ENCODE data around the gene MOV10L1.
"Not testable (repeated sequence)": the region's sequence is repeated elsewhere in the genome, so short reads cannot be mapped to it uniquely, and the experiment has no call there.

The MOV10L1 gene

DNA sequence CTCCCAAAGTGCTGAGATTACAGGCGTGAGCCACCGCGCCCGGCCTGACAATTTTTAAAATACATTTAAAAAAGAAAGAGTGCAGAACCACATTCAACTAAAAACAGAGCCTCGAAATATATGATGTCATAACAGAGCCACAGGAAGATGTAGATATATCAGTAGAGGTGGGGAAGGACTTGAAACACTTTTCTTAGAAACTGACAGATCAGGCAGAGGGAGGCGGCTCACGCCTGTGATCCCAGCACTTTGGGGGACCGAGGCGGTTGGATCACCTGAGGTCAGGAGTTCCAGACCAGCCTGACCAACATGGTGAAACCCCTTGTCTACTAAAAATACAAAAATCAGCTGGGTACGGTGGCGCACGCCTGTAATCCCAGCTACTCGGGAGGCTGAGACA lies 11.6 kb upstream of the MOV10L1 start:
- DNase-seq (ENCODE audit: low spot score), result no peak

DNA sequence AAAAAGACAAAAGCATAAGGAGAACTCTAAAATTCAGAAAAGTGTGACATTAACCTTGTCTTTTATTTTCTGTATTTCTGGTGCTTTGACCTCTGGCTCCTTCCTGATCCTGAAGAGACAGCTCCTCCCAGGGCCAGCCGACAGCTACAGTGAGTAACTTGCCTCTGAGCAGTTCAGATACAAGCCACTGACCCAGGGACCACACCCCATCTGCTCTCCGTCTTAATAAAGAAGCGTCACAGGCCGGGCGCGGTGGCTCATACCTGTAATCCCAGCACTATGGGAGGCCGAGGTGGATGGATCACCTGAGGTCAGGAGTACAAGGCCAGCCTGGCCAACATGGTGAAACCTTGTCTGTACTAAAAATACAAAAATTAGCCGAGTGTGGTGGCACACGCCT lies 11.0 kb upstream of the MOV10L1 start:
- DNase-seq (ENCODE audit: low spot score), result no peak

DNA sequence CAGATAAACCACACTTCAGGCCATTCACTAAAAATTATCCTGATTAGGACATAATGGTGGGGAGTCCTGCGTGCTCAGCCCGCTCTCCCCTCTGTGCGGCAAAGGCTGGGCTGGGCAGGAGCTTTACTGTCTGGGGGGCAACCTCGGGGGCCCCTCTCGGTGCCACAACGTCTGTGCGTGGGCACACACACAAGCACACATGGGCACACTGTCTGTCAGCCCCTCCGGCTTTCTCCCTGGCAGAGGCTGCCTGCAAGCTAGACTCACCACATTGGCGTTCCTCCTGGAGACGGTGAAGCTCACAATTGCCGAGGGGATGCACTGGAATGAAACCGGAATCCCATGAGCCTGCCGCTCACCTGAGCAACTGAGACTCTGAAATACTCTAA lies 9.7 kb upstream of the MOV10L1 start:
- no peak for DNase-seq (ENCODE audit: low spot score)

DNA sequence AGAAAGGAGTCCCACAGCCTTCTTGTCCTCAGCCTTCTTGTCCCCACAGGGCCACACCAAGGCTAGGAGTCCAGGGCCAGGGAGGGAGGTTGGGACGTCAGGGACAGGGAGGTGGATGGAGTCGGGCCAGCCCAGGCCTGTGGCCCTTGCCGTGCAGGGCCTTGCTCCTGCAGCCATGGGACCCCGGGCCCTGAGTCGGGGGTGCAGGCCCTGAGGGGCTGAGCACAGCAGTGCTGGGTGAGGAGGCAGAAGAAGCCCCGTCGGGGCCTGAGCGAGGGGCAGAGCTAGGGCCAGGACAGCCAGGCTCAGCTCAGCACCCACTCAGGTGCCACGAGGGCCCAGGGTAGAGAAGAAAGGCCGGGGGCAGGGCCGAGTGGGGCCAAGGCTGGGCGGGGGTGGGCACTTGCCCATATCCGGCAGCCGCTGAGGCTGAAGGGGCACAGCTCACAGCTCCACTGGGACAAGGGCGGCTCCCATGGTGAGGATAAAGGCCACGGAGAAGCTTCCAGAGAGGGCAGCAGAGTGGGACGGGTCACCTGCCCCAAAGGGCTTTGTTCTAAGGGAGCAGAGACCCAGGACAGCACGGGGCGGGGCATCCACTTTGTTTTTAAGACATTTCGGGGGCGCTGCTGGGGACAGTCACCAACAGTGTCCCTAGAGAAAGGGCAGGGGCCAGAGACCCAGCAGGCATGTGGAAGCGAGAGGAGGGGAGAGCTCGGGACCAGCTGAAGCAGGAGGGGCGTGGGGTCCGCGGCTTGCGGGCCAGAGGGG lies 8.2 kb upstream of the MOV10L1 start:
- no peak for DNase-seq (ENCODE audit: low spot score)

DNA sequence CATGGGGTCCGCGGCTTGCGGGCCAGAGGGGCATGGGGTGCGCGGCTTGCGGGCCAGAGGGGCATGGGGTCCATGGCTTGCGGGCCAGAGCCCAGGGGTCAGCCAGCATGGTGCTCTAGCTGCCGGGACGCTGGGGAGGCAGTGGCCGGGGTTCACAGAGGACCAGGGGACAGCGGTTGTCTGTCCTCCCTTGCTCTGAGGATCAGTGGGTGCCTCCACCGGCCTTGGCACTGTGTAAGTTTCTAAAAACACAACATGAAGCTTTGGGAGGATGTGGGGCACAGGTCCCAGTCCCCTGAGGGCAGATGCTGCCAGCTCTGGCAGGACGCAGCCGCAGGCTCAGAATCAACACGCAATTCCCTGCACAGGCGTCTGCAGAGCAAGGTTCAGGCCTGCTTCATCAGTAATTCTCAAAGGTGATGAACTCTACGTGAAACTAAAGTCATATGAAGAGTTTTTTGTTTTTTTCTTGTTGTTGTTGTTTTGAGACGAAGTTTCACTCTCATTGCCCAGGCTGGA lies 7.5 kb upstream of the MOV10L1 start:
- DNase-seq (ENCODE audit: low spot score), result no peak

DNA sequence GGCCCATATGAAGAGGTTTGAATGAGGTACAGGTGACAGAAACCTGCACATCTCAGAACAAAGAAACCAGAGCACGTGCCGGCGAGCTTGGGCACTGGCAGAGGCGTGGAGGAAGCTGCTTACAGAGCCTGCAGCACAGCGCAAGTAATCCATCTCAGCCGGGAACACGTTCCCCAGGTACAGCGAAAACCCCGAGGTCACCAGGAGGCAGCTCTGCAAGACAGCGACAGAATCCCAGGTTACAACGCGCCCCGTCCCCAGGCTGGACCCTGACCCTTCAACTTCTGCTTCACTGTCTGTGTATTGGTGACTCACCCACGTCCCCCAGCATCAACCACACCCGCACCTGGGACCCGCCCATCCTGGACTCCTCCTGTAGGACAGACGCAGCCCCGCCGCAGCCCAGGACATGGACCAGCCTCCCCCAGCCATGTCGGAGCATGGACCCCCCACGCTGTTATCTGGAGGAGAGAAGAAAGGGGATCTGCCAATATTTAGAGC lies 6.8 kb upstream of the MOV10L1 start:
- DNase-seq (ENCODE audit: low spot score), result peak; percentile 18

DNA sequence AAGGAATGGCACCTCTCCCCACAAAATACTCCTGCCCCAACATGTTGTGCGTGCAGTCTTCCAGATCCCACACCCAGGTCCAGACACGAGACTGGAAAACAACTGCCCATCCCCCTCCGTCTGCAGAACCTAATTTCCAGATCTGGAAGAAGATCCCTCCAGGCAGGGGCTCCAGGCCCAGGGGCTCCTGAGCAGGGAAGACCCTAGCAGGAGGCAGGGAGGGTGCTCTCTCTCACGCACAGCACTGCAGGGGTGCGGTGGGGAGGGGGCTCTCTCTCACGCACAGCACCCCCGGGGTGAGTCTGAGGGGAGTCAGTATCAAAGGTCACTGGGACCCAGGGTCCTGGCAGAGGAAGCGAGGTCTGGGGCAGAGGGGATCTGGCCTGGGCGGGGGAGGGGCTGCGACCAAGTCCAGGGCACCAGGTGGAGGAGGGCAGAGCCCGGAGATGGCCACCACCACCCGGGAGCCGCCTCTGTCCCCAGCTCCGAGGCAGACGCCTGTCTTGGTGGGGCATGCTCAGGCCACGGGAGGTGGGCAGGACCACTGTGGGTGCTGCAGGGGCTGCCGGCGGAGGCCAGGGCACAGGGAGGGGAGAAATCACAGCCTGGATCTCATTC lies 6.2 kb upstream of the MOV10L1 start:
- DNase-seq (ENCODE audit: low spot score), result no peak

DNA sequence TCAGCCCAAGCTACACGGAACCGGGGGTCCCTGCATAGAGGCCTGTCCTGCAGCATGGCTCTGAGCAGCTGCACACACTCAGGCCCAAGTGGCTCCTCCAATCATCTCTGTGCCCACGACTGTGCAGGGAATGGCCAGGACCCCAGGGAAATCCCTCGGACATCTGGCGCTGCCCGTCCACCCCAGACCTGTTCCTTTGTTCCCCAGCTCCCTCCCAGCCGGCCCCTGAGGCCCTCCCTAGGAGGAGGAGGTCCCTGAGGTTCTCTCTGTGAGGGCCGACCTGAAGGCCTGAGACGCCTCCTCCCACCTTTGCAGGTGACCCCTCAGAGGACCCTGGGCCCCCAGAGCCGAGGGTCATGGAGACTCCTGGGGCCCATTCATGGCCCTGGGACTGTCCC lies 5.7 kb upstream of the MOV10L1 start:
- no peak for DNase-seq (ENCODE audit: low spot score)

DNA sequence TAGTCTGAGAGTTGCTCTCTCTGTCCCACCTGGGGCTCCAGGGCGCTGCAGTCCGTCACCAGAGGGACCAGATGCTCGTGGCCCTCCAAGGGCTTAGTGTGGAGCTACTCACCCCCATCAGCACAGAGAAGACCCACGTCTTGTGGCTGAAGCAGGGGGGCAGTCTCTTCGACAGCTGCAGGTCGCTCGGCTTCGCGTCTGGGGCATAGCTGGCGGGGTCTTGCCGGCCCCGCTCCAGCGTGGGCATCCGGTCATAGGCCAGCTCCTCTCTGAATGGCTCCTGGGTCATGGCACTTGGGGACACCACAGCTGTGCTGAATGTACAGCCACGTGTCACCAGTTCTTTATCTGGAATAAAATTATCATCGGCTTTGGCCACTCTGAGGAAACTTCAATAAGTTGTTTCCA lies 5.2 kb upstream of the MOV10L1 start:
- DNase-seq (ENCODE audit: low spot score), result no peak

DNA sequence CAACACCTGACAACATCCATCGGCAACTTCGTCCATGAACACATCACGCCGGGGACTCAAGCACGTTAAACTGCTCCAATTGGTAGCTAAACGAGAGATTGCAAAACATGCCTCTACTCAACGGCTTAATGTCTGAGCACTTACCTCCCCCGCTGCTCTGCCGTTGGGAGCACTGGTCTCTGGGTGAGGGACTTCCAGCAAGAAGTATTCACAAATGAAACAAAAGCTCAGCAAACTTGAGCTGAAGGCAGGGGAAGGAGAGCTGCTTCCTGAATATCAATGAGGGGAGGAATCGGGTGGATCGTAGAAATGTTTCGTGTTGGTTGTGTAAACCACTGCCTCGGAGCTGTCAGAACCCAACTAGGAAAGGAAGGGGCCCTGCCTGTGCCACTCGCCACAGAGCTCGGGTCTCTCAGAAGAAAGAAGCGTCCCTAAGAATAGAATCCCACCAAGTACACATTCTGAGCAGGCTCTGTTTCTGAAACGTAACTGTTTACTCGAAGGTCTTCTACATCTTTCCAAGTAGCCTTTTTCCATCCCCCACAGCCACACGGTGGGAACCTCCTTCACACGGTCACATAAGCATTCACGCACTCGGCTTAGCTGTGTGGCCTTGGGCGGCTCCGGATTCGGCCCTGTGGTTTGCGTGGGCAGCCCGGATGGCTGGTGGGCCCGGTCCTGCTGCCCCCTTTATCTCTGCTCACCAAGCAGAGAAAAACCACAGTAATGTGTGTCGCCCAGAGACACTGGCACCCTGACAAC lies 4.4 kb upstream of the MOV10L1 start, which contains the start of gene MLC1:
TSS of gene MLC1 (minus strand) at position 216 of the 762 bp plus-strand sequence. CDS start 524 bp downstream, outside the sequence.
- no peak for DNase-seq (ENCODE audit: low spot score)

DNA sequence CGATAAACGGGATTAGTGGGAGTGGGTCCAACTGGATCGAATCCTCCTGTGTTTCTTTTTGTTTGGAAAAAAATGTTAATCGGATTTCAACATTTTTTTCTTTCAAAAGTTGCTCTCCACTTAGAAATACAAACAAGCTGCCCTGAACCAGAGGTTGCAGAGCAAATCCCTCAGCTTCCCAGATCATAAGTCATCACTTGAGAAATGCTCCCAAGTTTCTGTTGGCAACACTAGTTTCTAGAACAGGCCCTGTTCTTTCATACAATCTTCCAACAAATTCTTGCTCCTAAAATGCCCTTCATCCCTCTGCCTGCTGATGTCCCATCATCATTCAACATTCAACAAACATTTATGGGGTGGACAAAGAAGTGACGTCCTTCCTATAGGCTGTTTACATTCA lies 3.3 kb upstream of the MOV10L1 start:
- no peak for DNase-seq (ENCODE audit: low spot score)

DNA sequence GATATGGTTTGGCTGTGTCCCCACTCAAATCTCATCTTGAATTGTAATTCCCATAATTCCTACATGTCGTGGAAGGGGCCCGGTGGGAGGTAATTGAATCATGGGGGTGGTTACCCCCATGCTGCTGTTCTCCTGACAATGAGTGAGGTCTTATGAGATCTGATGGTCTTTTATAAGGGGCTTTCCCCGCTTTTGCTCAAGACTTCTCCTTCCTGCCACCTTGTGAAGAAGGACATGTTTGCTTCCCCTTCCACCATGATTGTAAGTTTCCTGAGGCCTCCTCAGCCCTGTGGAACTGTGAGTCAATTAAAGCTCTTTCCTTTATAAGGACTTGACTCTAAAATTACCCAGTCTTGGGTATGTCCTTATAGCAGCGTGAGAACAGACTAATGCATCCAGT lies 2.8 kb upstream of the MOV10L1 start:
- DNase-seq (ENCODE audit: low spot score), result not testable (repeated sequence)

DNA sequence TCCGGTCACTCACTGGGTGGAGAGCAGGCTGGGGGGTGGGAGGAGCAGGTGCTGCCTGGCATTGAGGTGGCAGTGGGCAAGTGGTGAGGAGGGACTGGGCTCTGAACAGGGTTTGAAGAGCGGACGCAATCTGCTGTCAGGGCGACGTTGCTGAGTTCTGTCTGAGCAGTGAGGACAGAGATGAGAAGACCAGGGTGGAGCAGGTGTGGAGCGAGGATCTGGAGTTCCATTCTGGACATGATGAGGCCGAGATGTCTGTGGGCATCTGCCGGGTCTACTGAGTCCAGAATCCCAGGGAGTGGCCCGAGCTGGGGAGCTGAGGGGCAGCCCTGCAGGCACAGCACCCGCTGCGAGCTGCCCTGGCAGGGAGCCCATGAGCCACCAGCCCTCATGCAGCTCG lies 2.2 kb upstream of the MOV10L1 start:
- DNase-seq (ENCODE audit: low spot score), result no peak

DNA sequence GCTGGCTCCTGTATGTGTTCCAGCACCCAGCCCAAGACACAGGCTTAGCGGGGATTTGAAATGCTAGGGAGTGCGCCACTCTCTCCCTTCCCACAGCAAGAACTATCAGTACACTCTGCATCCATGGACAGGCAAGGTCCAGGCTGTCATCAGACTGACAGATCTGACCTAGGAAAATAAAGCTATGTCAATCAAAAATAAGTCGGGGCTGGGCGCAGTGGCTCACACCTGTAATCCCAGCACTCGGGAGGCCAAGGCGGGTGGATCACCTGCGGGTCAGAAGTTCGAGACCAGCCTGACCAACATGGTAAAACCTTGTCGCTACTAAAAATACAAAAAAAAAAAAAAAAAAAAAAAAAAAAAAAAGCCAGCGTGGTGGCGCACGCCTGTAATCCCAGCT lies 1.7 kb upstream of the MOV10L1 start:
- no peak for DNase-seq (ENCODE audit: low spot score)

DNA sequence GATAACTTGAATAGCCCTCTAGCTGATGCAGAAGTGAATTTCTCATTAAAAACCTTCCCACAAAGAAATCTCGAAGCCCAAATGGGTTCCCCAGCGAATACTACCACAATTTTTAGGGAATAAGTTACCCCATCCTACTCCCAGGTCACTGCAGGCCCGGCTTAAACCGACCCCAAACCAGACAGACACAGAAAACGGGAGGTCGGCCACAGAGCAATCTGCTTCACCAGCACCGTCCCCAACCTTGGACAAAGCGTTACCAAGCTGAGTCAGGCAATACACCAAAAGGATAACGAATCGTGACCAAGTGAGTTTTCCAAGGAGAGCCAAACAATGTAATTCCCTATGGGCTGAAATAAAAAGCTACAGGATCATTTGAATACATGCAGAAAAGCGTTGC lies 575 bp upstream of the MOV10L1 start:
- DNase-seq (ENCODE audit: low spot score), result no peak

DNA sequence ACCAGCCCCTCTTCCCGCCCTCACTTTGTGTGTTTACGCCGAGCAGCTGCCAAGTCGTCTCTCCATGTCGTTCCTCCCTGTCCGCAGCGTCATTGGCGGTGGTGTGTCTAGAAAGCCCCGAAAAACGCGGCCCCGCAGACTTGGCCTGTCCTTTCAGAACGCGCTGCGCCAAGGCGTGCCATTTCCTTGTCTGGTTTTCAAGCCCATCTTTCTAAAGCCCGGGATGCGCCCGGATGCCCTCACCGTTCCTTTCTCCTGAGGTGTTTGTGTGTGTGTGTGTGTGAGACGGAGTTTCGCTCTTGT lies 557 bp downstream of the MOV10L1 start:
- no peak for DNase-seq (ENCODE audit: low spot score)

DNA sequence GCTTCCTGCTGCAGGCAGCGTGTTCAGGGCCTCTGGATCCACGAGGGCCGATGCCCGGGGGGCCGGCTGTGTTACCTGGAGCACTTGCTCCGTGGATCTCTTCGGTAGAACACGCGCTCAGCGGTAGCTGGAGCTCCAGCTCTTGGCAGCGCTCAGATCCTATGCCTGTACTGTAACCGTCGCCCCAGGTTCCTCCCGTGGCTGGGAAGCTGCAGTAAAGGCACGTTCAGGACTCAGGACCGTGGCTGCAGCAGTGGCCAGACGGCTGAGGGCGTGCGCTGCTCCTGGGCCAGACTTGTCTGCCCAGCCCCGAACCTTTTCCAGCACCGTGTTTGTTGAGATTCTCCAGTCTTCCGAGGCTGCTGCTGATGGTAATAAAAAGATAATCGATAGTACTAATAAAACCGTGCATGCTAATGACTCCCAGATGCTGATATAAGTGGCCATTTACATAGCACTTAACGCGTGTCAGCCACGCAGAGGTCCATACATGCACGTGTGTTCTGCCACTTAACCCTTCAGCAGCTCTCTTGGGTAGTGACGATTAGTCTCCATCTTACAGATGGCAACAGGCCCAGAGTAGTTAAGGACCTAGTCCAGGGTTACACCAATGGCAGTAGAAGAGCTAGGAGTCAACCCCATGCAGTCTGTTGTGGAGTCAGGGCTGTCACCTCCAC lies 1.4 kb downstream of the MOV10L1 start:
- no peak for DNase-seq (ENCODE audit: low spot score)

DNA sequence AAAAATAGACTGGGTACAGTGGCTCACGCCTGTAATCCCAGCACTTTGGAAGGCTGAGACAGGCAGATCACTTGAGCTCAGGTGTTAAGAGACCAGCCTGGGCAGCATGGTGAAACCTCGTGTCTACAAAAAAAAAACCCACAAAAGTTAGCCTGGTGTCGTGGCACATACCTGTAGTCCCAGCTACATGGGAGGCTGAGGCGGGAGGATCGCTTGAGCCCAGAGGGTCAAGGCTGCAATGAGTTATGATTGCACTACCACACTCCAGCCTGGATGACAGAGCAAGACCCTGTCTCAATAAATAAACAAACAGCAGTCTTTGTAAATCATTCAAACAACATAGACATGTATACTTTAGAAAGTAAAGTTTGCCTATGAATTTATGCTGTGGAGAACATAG lies 2.5 kb downstream of the MOV10L1 start:
- no peak for DNase-seq (ENCODE audit: low spot score)

DNA sequence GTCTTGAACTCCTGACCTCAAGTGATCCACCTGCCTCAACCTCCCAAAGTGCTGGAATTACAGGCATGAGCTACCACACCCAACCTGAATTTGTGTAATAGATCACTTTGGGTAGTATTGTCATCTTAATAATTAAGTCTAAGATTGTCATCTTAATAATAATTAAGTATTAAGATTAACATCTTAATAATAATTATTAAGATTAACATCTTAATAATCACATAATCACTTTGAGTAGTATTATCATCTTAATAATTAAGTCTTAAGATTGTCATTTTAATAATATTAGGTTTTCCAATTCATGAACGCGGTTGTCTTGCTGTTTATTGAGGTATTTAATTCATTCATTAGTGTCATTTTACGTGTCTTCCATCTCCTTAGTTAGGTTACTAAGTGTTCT lies 8.2 kb downstream of the MOV10L1 start:
- no peak for DNase-seq (ENCODE audit: low spot score)

DNA sequence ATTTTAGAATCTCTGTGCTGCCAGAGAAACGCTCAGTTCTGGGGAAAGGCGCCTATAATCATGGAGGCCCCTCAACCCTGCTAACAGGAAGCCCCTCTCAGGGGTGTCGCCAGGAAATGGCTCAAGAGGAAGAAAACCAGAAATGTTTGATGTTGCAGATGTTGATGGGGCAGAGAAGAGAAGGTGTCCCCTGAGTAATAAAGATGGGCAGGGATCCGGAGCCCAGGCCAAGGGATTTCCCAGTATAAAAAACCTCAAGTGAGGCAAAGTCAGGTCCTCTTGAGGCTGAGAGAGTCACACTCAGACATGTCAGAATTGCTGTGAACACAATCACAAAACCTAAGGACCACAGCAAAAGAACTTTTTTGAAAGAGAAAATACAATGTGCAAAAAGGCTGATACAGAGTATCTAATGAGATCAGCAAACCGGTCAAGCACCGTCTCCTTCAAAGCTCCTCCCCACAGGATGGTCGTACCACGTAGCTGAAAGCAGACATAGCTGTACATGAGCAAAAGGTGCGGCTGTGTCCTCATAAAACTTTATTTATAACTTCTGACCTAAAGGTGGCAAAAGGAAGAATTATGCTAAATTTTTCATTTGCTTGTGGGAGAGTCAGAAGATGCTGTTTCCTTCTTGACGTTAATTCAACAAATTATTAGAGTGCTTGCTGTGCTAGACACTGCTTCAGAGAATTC lies 12.2 kb downstream of the MOV10L1 start:
- DNase-seq (ENCODE audit: low spot score), result no peak

DNA sequence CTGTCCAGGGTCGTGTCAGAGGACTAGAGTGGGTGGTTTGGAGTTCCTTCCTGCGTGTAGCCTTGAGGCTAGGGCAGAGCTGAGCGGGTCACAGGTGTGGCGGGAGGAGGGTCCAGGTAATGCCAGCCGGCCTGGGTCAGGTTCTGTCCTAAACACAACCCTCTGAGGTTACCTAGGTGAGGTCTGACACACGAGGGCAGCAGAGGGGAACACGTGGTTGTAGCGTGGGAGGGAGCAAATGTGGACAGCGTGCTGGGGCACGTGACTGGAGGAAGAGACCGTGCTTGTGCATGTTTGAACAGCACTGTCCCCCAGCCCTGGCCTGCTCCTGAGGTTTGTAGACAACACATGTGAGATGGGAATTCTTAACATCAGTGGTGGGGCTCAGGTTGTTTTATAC lies 13.1 kb downstream of the MOV10L1 start:
- DNase-seq (ENCODE audit: low spot score), result no peak

DNA sequence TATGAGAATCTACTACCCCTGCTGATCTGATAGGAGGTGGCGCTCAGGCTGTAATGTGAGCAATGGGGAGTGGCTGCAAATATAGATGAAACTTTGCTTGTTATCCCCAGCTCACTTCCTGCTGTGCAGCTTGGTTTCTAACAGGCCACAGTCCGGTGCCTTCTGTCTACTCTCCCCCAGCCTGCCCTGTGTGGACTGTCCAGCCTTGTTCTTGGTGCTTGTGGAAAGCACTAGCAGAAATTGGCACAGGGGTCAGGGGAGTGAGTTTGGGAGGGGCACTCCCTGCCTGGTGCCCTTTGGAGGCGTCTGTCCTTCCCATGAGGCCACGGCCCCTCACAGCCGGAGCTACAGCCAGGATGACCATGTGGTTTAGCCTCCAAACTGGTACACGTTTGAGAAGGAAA lies 14.3 kb downstream of the MOV10L1 start:
- DNase-seq (ENCODE audit: low spot score), result no peak
